Measurements from ENCODE around the gene ATP2A3.

Gene ATP2A3

GRCh38 chr17:3940965-3941698, 23.1 kb downstream of the ATP2A3 start:
- TF ChIP-seq Cebpa-rat (IDR thresholded peaks at IDR 0.05) = no peak
- Histone ChIP-seq H3K4me2 (no peak overlapping the region), H3K9ac (no peak overlapping the region), H3K9me3 (no peaks in the 10 kb centered on the region), H3K4me1 (peaks cover 14% of the 10 kb centered on the region), H3K27ac (no peak overlapping the region), H3K27me3 (no peaks in the 10 kb centered on the region), H3K4me3 (no peak overlapping the region), H3K36me3 (peaks cover 100% of the 10 kb centered on the region), H4K20me1 (peaks cover 23% of the 10 kb centered on the region; the same call in 1 of the 2 replicates)

- H3K4me2 ChIP-seq = no peak overlapping the region
Measured at GRCh38 chr17:3937359-3937758, 26.9 kb downstream of the ATP2A3 start.

GRCh38 chr17:3935825-3936355, 28.3 kb downstream of the ATP2A3 start:
- H3K9me3 ChIP-seq = no peaks in the 10 kb centered on the region
- H3K36me3 ChIP-seq = peaks cover 90% of the 10 kb centered on the region
- no peak for TF ChIP-seq Cebpa-rat (IDR thresholded peaks at IDR 0.05)
- H3K27ac ChIP-seq = no peak overlapping the region
- H3K4me2 ChIP-seq = no peak overlapping the region
- H3K9ac ChIP-seq = no peak overlapping the region
- peaks cover 9% of the 10 kb centered on the region for H3K4me1 ChIP-seq
- H3K4me3 ChIP-seq = no peak overlapping the region
- no peaks in the 10 kb centered on the region for H4K20me1 ChIP-seq
- H3K27me3 ChIP-seq = no peaks in the 10 kb centered on the region

More at GRCh38 chr17:3937359-3937758, 26.9 kb downstream of the ATP2A3 start:
- Histone ChIP-seq H3K9me3 (no peaks in the 10 kb centered on the region), H3K4me1 (peaks cover 9% of the 10 kb centered on the region), H4K20me1 (no peaks in the 10 kb centered on the region), H3K9ac (no peak overlapping the region), H3K27me3 (no peaks in the 10 kb centered on the region), H3K36me3 (peaks cover 93% of the 10 kb centered on the region), H3K4me3 (no peak overlapping the region), H3K27ac (no peak overlapping the region)
- no peak for TF ChIP-seq Cebpa-rat (IDR thresholded peaks at IDR 0.05)

- no peaks in the 10 kb centered on the region for H4K20me1 ChIP-seq
- no peaks in the 10 kb centered on the region for H3K9me3 ChIP-seq
- TF ChIP-seq Cebpa-rat (IDR thresholded peaks at IDR 0.05) = no peak
- no peak overlapping the region for H3K4me2 ChIP-seq
- no peak overlapping the region for H3K27ac ChIP-seq
- H3K4me3 ChIP-seq = no peak overlapping the region
- H3K9ac ChIP-seq = no peak overlapping the region
- no peaks in the 10 kb centered on the region for H3K27me3 ChIP-seq
- peaks cover 9% of the 10 kb centered on the region for H3K4me1 ChIP-seq
- peaks cover 89% of the 10 kb centered on the region for H3K36me3 ChIP-seq
Measured at GRCh38 chr17:3935140-3935542, 29.1 kb downstream of the ATP2A3 start.

- Histone ChIP-seq H4K20me1 (no peaks in the 10 kb centered on the region), H3K9ac (no peak overlapping the region), H3K4me3 (no peak overlapping the region), H3K36me3 (peaks cover 78% of the 10 kb centered on the region), H3K4me2 (no peak overlapping the region), H3K27ac (peak overlapping the region; percentile 35; the same call in 1 of the 2 replicates), H3K27me3 (no peaks in the 10 kb centered on the region), H3K9me3 (no peaks in the 10 kb centered on the region), H3K4me1 (peaks cover 26% of the 10 kb centered on the region)
- no peak for TF ChIP-seq Cebpa-rat (IDR thresholded peaks at IDR 0.05)
Measured at GRCh38 chr17:3929764-3930163, 34.5 kb downstream of the ATP2A3 start.

DNA sequence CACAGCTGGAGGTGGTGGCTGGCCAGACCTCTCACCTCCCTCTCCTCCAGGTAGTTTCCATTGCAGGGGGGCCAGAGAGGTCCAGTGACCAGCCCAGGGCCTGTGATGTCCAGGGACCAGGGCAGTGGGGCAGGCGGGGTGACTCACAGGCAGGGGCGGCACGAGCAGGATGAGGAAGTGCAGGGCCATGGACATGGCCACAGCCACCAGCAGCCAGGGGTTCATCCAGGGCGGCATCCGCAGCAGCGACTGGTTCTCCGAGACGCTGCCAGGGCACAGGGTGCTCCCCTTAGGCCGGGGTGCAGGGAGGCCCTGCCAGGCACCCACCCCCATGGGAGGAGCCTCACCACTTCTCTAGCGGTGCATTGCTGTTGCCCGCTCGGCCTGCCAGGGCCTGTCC, 35.1 kb downstream of the ATP2A3 start:
- Histone ChIP-seq H4K20me1 (no peaks in the 10 kb centered on the region), H3K9ac (no peak overlapping the region), H3K27ac (peak overlapping the region; percentile 35), H3K27me3 (no peaks in the 10 kb centered on the region), H3K4me2 (no peak overlapping the region), H3K4me3 (no peak overlapping the region), H3K4me1 (peaks cover 25% of the 10 kb centered on the region), H3K9me3 (no peaks in the 10 kb centered on the region), H3K36me3 (peaks cover 78% of the 10 kb centered on the region)
- no peak for TF ChIP-seq Cebpa-rat (IDR thresholded peaks at IDR 0.05)

GRCh38 chr17:3928406-3928805, 35.8 kb downstream of the ATP2A3 start:
- Histone ChIP-seq H3K36me3 (peaks cover 79% of the 10 kb centered on the region), H3K4me1 (peaks cover 29% of the 10 kb centered on the region), H3K27ac (peak overlapping the region; percentile 13; the same call in 1 of the 2 replicates), H3K27me3 (no peaks in the 10 kb centered on the region), H3K9ac (no peak overlapping the region), H4K20me1 (no peaks in the 10 kb centered on the region), H3K4me2 (peak overlapping the region; percentile 49; the same call in 1 of the 2 replicates), H3K4me3 (no peak overlapping the region), H3K9me3 (no peaks in the 10 kb centered on the region)
- no peak for TF ChIP-seq Cebpa-rat (IDR thresholded peaks at IDR 0.05)

DNA sequence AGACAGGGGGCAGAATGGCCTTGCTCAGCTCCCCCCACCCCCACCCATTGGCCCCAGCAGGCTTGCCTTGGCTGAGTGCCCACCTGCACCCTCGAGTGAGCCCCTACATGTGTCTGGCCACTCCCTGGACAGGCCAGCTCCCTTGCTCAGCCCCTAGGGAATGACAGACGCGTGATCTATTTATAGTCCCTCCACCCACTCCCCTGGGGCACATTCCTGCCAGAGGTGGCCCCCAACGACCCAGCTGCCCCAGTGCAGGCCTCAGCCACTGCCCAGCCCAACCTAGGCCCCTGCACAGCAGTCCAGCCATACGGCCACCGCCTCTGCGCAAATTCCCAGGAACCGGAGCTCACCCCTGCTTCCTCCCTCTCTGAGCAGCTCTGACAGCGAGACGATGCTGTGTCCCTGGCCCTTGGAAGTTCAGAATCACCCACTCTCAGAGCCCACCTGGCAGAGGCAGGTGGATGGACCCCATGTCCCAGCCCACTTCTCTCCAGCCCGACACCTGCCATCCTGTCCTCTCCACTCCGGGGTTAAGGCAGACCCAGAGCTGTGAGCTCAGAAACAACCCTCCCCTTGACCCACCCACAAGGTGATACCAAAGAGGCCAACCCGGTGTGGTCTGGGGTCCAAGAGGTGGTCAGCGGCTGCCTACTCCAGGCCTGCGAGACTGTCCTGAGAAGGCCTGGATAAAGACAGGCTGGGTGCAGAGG, 36.5 kb downstream of the ATP2A3 start:
- H3K27ac ChIP-seq = peak overlapping the region; percentile 20
- no peak for TF ChIP-seq Cebpa-rat (IDR thresholded peaks at IDR 0.05)
- no peak overlapping the region for H3K9ac ChIP-seq
- no peaks in the 10 kb centered on the region for H3K27me3 ChIP-seq
- H3K4me1 ChIP-seq = peaks cover 36% of the 10 kb centered on the region
- H4K20me1 ChIP-seq = no peaks in the 10 kb centered on the region
- H3K4me3 ChIP-seq = no peak overlapping the region
- no peaks in the 10 kb centered on the region for H3K9me3 ChIP-seq
- peaks cover 79% of the 10 kb centered on the region for H3K36me3 ChIP-seq
- peak overlapping the region; percentile 49 for H3K4me2 ChIP-seq

- H3K4me2 ChIP-seq = peak overlapping the region; percentile 49
- no peak for TF ChIP-seq Cebpa-rat (IDR thresholded peaks at IDR 0.05)
- no peak overlapping the region for H3K4me3 ChIP-seq
- H3K4me1 ChIP-seq = peaks cover 43% of the 10 kb centered on the region
- peaks cover 72% of the 10 kb centered on the region for H3K36me3 ChIP-seq
- peak overlapping the region; percentile 22 for H3K27ac ChIP-seq
- H3K27me3 ChIP-seq = no peaks in the 10 kb centered on the region
- H3K9ac ChIP-seq = no peak overlapping the region
- no peaks in the 10 kb centered on the region for H3K9me3 ChIP-seq
- H4K20me1 ChIP-seq = no peaks in the 10 kb centered on the region
Measured at GRCh38 chr17:3926860-3927627, 37.2 kb downstream of the ATP2A3 start.

Measured in BLaER1 (cell line).